ENCODE measurements around the gene ZHX3. TPM values are rescaled to one million over a fixed set of nuclear protein-coding genes. Genes with fewer than 3 reads are reported as not detected.

ZHX3 gene
- total and polyA plus RNA-seq, 2 of the 4 experiments (the other 2 are of a cell fraction): 25.0 to 28.0 TPM

- Histone ChIP-seq H2AK5ac (ENCODE audit: low read depth, low read length) (no peak overlapping the region), H3K27ac (ENCODE audit: insufficient read depth, low read length) (no peak overlapping the region), H2AFZ (replicated peaks; ENCODE audit: low read length, poor library complexity) (no peak overlapping the region), H3K27me3 (ENCODE audit: control insufficient read depth, insufficient read depth, low read length) (no peaks in the 10 kb centered on the region), H4K20me1 (ENCODE audit: insufficient read depth, low read length) (peaks cover 76% of the 10 kb centered on the region), H4K8ac (ENCODE audit: low read depth in 2 of 2, low read length in 2 of 2) (no peak overlapping the region), H3K9me3 (ENCODE audit: control insufficient read depth, insufficient read depth, low read length) (no peaks in the 10 kb centered on the region), H3K4ac (ENCODE audit: low read depth, low read length) (no peak overlapping the region), H2BK15ac (ENCODE audit: low read depth, low read length) (no peak overlapping the region), H2BK5ac (ENCODE audit: low read depth, low read length, poor library complexity, severe bottlenecking) (no peak overlapping the region), H3K9ac (ENCODE audit: low read depth, low read length) (no peak overlapping the region), H3K4me2 (ENCODE audit: low read depth, low read length) (no peak overlapping the region), H4K5ac (ENCODE audit: low read depth, low read length) (no peak overlapping the region), H3K14ac (replicated peaks; ENCODE audit: low read depth, low read length) (no peak overlapping the region), H3K18ac (ENCODE audit: low read depth, low read length) (no peak overlapping the region), H3K23ac (ENCODE audit: low read depth, low read length) (no peak overlapping the region), H3K4me3 (ENCODE audit: insufficient read depth, low read depth, low read length) (no peak overlapping the region), H3K9me1 (ENCODE audit: insufficient read depth, low read length) (peaks cover 48% of the 10 kb centered on the region), H3K36me3 (ENCODE audit: control insufficient read depth, insufficient read depth, low read length) (peaks cover 47% of the 10 kb centered on the region), H2BK20ac (ENCODE audit: low read depth, low read length) (no peak overlapping the region), H2AK9ac (replicated peaks; ENCODE audit: low read depth, low read length, poor library complexity) (no peak overlapping the region), H3K79me1 (ENCODE audit: low read depth in 1 of 2, low read length in 2 of 2) (peaks cover 54 to 92% of the 10 kb centered on the region in 2 experiments), H4K91ac (ENCODE audit: insufficient read depth, low read depth, low read length) (no peak overlapping the region), H3K56ac (ENCODE audit: extremely low read depth, insufficient read depth, low read length) (no peak overlapping the region), H3K4me1 (ENCODE audit: control insufficient read depth, insufficient read depth, low read length) (peaks cover 3% of the 10 kb centered on the region), H2BK120ac (ENCODE audit: low read depth, low read length) (no peak overlapping the region)
- intact Hi-C loops (cut with micrococcal nuclease) (no loop called here), in situ Hi-C loops (cut with MboI; ENCODE audit: low sequenced_read_pairs) (loop anchor here (25.0 kb wide), 1 partner anchor 453 kb away; the partner anchor contains the start of gene CHD6), dilution Hi-C loops (cut with HindIII; ENCODE audit: low sequenced_read_pairs, unreplicated experiment) (no loop called here)
- DNase-seq: no peak
- 93% methylated on average over 3 of the region's 10 CpGs; no CpG with 5 or more reads in 1 of the 2 experiments for WGBS, 2 experiments (ENCODE audit: extremely low coverage in 2 of 2, insufficient read length in 1 of 2)
- TF ChIP-seq CHD1 (IDR thresholded peaks at IDR 0.05; ENCODE audit: low read depth, low read length): no peak
- TF ChIP-seq NFE2L2 (IDR thresholded peaks at IDR 0.05; ENCODE audit: low read depth, low read length): no peak
- TF ChIP-seq USF2 (IDR thresholded peaks at IDR 0.05; ENCODE audit: low read depth, low read length): no peak
- TF ChIP-seq SMC3 (IDR thresholded peaks at IDR 0.05; ENCODE audit: low read depth, low read length): no peak
- TF ChIP-seq ELK1 (IDR thresholded peaks at IDR 0.05; ENCODE audit: borderline replicate concordance, low read depth, low read length): no peak
- TF ChIP-seq RCOR1 (IDR thresholded peaks at IDR 0.05; ENCODE audit: insufficient replicate concordance, low read length): no peak
- TF ChIP-seq RFX5 (IDR thresholded peaks at IDR 0.05; ENCODE audit: low read depth, low read length): no peak
- TF ChIP-seq RAD21 (IDR thresholded peaks at IDR 0.05; ENCODE audit: low read length): no peak
- no peak for TF ChIP-seq POLR2A (IDR thresholded peaks at IDR 0.05; ENCODE audit: low read depth, low read length)
- TF ChIP-seq CEBPB (IDR thresholded peaks at IDR 0.05; ENCODE audit: low read depth, low read length): no peak
- ChIA-PET POLR2A (ENCODE audit: unreplicated experiment) (no interaction called here), CTCF (no interaction called here)
- no peak for ATAC-seq (ENCODE audit: low read depth)
- BruUV-seq (replicated peaks): no TSS peak
Observed at GRCh38 chr20:41159547-41159946, 158.0 kb downstream of the ZHX3 start.
